ENCODE data around the gene TMEM222.
"Not testable (repeated sequence)": the region's sequence is repeated elsewhere in the genome, so short reads cannot be mapped to it uniquely, and the experiment has no call there.

The TMEM222 gene

GRCh38 chr1:27377760-27378495 lies 56.0 kb downstream of the TMEM222 start:
- no peak for DNase-seq (ENCODE audit: low read depth in 3 of 3, low spot score in 1 of 3)

- DNase-seq (ENCODE audit: low read depth in 3 of 3, low spot score in 1 of 3): no peak
Observed at GRCh38 chr1:27379564-27380122, 57.7 kb downstream of the TMEM222 start.

- no peak for DNase-seq (ENCODE audit: low read depth in 3 of 3, low spot score in 1 of 3)
Observed at GRCh38 chr1:27380224-27380623, 58.3 kb downstream of the TMEM222 start.

- no peak for DNase-seq (ENCODE audit: low read depth in 3 of 3, low spot score in 1 of 3)
Observed at GRCh38 chr1:27380766-27381733, 59.1 kb downstream of the TMEM222 start.

GRCh38 chr1:27381969-27382762 lies 60.2 kb downstream of the TMEM222 start:
- no peak for DNase-seq (ENCODE audit: low read depth in 3 of 3, low spot score in 1 of 3)

GRCh38 chr1:27383039-27383605 lies 61.2 kb downstream of the TMEM222 start, which contains the start of gene CD164L2:
TSS of gene CD164L2 (minus strand) at chr1:27383333. CDS start at chr1:27383239, 94 bp downstream.
- no peak for DNase-seq (ENCODE audit: low read depth in 3 of 3, low spot score in 1 of 3)

GRCh38 chr1:27383661-27384060 lies 61.7 kb downstream of the TMEM222 start:
- DNase-seq (ENCODE audit: low read depth in 3 of 3, low spot score in 1 of 3): no peak

GRCh38 chr1:27384797-27385196 lies 62.8 kb downstream of the TMEM222 start:
- DNase-seq (ENCODE audit: low read depth in 3 of 3, low spot score in 1 of 3): not testable (repeated sequence)
